B cell (primary cell): ENCODE data around the gene RNF130.
"Not testable (repeated sequence)": the region's sequence is repeated elsewhere in the genome, so short reads cannot be mapped to it uniquely, and the experiment has no call there.

Experiments used
- CTCF ChIP-seq: fragments of 200-600 bp; IDR thresholded peaks from one replicate; pipeline ENCODE4 v1.8.0; 2022; ENCODE audit warnings: antibody characterized with exemption, mild to moderate bottlenecking
- EZH2 ChIP-seq: IDR thresholded peaks from 2 replicates; pipeline ENCODE4 v1.6.1; 2012; ENCODE audit warnings: borderline replicate concordance, low read depth, mild to moderate bottlenecking, moderate library complexity, low read length; ENCODE audit not compliant: insufficient read depth, poor library complexity, severe bottlenecking

GRCh38 chr5:179992855-179993254, 78.7 kb downstream of the RNF130 start:
- not testable (repeated sequence) for TF ChIP-seq CTCF, EZH2
